Suppressor macrophage treated with lipopolysaccharide for 1 hour (primary cell): ENCODE results near the gene TNFRSF11A.

Source experiments
- DNase-seq, 3 donors: peaks; one replicate each; pipeline ENCODE4 v3.0.0-alpha.2; 2020 to 2022

Gene TNFRSF11A

DNA sequence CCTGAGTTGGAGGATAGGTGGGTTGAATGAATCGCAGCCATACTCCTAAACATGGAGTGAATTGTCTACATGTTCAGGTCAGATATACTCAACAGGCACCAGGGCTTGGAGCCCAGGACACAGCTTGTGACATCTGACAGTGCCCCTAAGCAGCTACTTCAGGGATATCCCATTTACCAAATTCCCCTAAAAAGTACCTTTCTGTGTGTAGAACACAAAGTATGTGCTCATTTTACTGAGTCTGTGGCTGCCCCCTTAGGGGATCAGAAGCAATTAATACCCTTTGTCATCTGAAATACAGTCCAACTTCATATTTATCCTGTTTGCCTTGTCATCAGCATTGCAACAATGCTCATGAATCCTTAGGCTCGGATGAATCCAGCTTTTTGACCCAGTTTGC lies 20.8 kb downstream of the TNFRSF11A start:
- peak; percentile 45 to 57 (median 50) for DNase-seq

DNA sequence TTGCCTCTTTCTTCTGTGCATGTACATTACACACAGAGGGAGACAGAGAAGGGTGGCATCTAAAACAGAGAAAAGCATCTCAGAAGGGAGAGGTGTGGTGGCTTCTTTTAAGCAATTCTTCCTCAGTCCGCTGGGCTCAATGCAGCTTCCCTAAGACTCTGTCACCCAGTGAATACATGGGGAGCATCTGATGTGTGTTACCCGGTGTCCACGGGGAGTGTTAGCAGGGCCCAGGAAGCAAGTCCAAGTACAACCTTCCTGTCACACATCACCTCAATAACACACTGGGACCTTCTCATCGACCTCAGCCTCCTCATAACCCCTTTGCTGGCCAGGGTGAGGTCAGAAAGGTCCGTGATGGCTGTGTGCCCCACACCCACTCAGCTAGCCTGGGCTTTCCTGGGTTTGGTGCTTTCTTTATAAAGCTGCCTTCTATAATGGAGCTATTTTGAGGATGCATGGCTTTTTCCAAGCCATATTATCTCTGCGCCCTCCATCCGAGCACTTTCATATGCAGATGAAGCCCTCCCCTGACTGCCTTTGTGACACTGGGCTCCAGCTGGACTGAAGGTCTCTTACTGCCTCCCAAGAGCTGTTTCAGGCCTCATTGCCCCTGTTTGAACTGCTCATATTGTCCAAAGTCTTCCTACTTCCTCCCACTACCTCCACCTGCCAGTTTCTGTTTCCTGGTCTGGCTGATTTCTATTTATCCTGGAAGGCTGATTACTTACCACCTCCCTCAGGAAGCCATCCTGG lies 21.4 kb downstream of the TNFRSF11A start:
- no peak for DNase-seq

DNA sequence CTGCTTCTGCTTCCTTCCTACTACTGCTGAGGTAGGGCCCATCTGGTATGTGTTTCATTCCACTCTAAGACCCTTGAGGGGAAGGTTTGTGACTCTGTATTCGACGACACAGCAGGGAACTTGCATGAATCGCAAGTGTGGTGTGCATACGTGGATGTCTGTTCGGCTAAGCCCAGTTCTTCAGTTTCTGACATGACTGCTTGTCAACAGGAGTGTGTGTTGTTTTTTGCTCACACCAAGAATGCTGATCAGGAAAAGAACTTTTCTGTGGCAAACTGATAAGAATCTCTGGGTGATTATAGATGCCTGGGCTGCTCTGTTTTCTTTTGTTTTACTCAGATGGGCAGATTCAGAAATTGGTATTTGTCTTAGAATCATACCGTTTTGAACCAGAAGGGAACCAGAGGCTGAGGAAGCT lies 22.0 kb downstream of the TNFRSF11A start:
- DNase-seq, result no peak

DNA sequence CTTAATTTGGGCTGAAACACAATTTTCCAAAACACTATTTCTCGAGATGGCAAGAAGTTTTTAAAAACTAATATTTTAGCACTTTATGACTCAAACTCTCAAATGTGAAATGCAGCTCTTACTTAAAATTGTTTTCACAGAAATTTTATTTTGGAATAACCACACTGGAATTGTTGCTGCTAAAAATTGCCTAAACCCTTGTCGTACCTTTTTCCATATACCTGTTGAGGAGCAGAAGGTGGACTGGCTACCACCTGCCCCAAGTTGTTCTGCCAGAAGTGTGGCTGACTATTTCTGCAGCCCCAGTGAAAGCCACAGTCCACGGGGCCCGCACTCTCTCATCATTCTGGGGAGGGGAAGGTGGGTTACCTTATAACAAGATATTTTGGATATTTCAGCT lies 23.4 kb downstream of the TNFRSF11A start:
- DNase-seq, result no peak

DNA sequence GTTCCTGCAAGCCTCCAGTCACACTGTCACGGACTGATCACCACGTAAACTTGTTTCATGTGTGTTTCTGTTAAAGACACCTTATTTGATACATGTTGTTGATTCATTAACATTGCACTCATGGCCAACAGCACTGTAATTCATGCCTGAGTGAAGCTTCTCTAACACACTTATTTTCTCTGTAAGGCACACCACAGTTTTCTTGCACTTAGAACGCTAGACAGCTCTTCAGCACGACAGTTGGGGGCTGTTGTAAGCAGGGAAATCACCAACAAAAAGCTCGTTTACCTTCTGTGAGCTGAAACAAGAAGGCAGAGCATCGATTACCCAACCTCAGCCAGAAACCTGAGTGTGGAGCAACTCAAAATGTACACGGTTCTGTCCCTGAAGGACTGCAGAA lies 28.1 kb downstream of the TNFRSF11A start:
- DNase-seq, result no peak

DNA sequence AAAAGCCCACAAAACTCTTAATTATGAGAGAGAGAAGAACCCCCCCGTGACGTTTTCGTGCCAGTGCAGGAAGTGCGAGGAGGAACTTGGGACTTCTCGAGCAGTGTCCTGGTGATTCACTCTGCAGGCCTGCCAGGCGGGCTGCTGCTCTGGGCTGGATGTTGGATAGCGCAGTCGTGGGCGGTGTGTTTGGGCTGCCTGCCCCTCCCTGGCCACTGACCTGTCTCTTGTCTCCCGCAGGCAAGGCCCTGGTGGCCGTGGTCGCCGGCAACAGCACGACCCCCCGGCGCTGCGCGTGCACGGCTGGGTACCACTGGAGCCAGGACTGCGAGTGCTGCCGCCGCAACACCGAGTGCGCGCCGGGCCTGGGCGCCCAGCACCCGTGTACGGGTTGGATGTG lies 29.0 kb downstream of the TNFRSF11A start:
- peak; percentile 86 to 91 (median 86) for DNase-seq

DNA sequence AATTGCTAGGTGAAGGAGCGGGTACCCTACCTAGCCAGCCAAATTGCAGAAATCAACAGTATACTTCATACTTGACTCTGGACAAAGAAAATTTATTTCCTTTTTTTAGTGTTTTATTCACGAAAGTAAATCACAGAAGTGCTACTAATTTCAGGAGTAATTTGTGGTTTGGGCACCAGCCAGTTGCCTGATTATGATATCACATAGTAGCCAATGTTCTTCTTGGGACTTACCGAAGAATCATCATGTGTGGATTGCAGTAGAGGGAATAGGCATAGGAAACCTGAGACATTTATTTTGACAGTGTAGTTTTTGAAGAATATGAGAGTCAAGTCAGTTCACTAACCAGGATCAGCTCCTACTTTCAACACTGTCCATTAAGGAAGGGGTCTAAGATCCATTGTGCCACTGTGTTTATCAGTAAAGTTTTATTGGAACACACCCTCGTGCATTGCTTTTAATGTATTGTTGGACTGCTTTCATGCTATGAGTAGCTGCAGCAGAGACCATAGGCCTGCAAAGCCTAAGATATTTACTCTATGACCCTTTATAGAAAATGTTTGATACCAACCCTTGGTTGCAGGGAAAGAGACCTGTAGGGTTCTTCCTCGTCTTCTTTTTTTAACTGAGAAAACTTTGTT lies 32.1 kb downstream of the TNFRSF11A start:
- DNase-seq, result peak in 2 of 3 donors; percentile 30 to 31

DNA sequence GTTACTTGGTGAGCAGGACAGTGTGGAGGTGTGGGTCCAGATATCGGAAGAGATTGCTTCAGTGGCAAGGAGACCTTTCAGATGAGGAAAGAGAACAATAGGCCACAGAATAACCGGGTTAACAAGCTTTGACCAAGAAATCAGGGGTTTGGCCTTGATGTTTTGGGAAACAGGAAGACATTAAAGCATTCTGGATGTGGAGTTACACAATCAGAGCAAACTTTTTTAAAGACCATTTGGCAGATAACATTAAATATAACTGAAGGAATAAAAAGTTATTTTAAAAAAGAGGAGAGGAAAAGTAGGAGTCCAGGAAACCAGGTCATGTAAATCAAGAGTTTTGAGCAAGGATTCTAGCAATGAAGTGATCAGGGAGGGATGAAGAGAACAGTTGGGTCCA lies 35.7 kb downstream of the TNFRSF11A start:
- DNase-seq, result no peak

DNA sequence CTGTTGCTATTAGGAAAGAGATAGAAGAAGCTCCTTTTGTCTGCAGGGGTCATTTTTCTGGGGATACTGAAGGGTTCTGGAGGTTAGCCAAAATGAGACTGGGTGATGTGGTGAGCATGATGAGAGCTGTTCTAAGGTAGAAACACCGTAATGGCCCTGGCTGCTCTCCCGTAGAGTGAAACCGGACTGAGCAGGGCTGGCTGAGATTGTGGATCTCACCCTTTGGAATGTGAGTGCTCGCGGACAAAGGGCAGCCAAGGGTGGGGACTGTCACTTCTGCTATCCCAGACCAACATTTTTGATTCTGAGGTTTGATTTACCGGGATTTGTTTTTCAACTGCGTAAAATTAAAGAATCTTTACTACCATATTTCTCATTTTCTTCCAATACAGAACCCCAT lies 36.2 kb downstream of the TNFRSF11A start:
- DNase-seq, result no peak

DNA sequence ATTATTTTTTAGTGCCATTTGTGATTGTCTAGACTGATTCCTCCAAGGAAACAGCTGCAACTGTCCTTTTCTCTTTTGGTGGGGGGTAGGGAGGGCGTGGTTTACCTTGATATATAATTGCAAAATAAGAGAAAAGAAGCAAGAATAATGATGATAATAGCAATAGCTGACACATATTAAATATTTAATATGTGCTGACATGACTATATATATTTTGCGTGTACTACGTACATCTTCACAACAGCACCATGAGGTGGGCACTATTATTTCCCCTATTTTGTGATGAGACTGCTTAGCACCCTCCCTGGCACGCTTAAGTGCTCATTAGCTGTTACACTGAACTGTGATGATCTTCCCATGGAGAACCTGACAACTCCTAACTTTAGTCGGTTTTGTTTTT lies 39.4 kb downstream of the TNFRSF11A start:
- DNase-seq, result no peak

DNA sequence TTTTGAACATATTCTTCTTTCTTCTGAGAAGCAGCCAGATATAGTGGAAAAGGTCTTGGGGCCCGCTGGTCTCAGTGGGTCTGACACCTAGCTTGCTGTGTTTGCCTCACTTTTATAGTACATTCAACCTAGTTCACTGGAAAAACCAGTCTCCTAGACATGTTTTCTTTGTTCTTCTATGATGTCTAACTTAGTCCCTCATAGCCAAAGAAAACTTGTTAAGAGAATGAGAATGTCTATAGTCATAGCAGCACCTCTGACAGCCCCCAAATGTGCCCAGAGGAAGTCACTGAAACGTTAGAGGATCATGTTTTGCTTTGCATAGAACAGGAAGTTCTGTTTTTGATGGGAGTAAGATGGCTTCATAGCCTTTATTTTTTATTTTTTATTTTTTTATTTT lies 40.3 kb downstream of the TNFRSF11A start:
- DNase-seq, result no peak

DNA sequence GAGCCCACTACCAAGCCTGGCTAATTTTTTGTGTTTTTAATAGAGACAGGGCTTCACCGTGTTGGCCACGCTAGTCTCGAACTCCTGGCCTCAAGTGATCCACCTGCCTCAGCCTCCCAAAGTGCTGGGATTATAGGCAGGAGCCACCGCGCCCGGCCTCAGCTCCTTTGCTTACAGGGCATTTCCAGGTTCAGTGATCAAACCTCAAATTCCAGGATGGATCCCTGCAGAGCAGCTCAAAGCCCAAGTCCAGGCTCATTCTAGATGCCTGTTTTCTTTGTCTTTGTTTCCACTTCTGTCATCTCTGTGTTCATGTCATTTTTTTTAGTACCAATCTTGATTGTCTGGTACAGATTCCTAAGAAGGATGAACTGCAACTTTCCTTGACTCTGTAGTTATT lies 41.9 kb downstream of the TNFRSF11A start:
- DNase-seq, result no peak

DNA sequence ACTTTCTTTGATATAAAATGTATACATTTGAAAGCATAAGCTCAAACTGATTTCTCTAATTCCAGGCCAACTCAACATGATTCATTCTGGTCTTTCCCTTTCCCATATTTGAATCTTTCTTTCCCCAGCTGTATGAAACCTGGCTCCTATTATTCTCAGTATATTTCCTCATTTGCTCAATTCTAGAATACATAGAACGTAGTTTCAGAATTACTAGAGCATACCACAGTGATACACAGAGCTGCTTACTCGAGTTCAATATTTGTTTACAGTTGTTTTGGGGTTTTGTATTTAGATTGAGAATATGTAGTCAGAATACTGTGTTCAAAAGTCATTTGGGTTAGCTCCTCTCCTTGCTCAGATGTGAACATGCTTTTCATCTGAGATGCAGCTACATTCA lies 43.0 kb downstream of the TNFRSF11A start:
- DNase-seq, result peak in 2 of 3 donors; percentile 24 to 43

DNA sequence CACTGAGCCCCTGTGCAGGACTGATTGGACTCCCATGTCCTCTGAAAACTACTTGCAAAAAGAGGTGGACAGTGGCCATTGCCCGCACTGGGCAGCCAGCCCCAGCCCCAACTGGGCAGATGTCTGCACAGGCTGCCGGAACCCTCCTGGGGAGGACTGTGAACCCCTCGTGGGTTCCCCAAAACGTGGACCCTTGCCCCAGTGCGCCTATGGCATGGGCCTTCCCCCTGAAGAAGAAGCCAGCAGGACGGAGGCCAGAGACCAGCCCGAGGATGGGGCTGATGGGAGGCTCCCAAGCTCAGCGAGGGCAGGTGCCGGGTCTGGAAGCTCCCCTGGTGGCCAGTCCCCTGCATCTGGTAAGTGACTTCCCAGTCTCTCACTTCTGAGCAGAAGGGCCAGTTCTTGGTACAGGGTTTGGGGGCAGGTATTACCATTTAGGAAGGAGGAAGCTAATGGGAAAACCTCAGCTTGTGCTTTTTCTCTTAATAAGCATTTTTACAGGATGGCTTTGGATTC lies 44.1 kb downstream of the TNFRSF11A start:
- DNase-seq, result no peak

DNA sequence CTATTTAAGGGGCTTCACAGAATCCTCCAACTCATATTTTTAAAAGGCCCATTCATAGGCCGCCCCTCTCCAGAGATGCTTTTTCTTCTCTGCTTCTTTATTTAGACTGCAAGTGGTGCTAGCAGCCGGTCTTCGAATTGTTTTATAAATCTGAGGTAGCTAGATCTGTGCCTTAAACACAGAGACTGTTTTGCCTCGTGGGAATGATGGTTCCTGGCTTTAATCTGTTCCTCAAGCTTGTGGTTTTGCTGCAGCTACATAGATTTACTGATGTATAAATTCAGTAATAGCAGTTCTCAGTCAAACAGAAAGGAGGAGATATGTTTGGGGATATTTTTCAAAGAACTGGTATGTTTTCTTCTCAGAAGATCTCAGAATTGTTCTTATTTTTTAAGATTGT lies 45.3 kb downstream of the TNFRSF11A start:
- no peak for DNase-seq

DNA sequence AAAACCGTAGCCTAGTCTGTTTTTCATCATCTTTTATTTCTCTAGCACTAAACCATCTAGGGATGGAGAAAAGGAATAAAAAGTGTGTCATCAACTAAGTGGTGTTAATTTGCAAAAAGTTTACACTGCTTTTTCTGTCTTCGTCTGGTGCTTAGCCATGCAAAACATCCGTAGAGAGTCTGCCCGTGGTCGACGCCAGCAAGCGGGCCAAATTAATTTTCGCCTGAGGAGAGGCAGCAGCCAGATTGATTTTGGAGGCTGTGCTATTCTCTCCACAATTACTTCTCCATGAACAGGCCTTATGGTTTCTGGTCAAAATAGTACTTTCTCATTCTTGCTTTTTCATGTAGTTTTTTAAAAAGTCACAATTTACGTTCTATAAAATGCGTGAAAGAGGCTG lies 46.3 kb downstream of the TNFRSF11A start:
- no peak for DNase-seq

DNA sequence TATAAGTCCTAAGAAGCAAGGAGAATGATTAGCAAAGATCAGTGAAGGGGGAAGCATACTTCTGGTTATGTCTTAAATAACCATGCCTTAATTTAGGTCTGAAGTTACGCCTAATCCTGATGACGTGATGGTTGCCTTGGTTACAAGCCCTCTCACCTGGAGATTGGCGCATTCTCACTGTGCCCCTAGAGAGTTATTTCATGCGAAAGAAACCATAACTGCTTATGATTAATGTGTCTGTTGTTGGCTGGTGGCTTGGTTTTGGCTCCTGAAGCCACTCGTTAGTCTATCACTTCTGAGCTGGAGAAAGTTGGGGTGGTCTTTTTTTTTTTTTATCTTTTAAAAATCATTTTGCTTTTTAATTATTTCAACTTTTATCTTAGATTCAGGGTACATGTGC lies 47.0 kb downstream of the TNFRSF11A start:
- DNase-seq, result no peak

DNA sequence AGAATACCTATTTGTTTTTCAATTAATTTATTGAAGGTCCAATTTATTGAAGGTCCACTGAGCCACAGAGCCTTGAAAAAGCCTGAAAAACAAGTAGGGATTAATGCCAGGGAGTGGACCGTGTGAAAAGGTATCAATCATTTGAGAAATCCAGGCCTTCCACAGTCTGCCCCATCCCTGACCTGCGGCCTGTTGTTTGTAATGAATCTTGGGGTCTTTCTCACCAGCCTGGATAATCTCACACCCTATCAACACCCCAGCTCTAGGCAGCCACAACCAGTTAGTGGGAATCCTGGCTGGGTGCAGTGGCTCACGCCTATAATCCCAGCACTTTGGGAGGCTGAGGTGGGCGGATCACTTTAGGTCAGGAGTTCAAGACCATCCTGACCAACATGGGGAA lies 47.8 kb downstream of the TNFRSF11A start:
- DNase-seq, result no peak

DNA sequence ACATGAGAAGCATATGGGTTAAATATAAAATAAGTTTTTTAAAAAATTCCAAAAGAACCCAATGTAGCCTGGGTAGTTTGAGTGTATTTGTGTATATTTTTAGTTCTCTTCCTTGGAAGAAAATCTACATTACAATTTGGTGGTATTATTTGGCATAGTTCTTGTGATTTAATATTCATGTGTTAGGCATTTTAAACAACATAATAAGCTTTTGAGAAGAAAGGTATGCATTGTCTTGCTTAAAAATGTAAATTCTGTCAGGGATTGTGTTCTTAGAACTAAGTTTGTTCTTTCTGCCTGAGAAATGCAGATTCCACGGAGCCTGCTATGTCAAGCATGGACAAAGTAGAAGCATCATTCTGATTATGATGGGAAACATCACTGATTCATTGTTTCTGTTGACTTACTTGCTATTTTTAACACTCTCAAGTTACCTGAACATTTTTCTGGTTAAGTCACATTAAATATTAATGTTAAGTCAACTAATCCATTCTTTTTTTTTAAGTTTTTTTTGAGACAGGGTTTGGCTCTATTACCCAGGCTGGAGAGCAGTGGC lies 49.4 kb downstream of the TNFRSF11A start:
- DNase-seq, result no peak

DNA sequence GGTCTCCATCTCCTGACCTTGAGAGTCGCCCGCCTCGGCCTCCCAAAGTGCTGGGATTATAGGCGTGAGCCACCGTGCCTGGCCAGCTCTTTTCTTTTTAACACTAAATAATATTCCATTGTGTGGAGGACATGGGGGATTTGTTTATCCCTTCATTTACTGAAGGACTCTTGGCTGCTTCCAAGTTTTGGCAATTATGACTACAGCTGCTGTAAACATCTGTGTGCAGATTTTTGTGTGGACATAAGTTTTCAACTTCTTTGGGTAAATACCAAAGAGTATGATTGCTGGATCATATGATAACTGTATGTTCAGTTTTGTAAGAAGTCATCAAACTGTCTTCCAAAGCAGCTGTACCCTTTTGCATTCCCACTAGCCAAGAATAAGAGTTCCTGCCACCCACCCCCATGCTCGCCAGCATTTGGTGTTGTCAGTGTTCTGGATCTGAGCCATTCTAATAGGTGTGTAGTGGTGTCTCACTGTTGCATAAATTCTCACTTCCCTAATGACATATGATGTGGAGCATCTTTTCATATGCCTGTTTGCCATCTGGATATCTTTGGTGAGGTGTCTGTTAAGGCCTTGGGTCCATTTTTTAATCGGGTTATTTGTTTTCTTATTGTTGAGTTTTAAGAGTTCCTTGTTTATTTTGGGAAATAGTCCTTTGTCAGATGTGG lies 52.2 kb downstream of the TNFRSF11A start:
- no peak for DNase-seq

DNA sequence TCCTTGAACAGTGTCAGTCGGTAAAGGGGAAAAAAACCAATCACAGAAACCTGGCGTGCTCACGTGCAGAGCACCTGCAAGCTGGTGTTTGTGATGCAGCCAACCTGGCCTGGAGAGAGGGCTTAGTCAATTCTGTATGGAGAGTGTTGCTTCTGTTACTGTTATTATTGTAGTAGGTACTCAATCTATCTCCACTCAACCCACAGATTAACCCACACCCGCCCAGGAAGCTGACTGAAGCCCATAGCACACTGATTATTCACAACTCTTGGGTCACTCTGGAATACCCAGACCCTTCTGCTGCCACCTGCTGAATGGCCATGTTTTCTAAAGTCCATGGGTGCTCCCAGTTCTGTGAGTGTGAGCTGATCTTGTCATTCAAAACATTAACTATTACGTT lies 53.9 kb downstream of the TNFRSF11A start:
- peak in 2 of 3 donors; percentile 20 to 24 for DNase-seq

DNA sequence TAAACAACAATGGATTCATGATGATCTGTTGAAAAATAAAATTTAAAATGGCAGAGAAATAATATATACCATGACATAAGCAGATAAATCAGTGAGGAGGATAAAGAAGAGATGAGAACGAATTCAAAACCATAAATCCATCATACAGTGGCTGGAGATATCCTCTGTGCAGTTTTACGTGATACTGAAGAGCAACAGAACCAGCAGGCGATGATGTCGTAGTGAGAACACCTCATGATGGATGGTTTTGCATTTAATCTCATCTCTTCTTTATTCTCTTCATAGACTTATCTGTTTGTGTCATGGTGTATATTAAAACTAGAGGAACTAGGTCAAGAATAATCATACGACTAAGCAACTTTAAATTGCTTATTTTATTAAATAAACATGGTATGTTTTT lies 56.3 kb downstream of the TNFRSF11A start:
- DNase-seq, result no peak

DNA sequence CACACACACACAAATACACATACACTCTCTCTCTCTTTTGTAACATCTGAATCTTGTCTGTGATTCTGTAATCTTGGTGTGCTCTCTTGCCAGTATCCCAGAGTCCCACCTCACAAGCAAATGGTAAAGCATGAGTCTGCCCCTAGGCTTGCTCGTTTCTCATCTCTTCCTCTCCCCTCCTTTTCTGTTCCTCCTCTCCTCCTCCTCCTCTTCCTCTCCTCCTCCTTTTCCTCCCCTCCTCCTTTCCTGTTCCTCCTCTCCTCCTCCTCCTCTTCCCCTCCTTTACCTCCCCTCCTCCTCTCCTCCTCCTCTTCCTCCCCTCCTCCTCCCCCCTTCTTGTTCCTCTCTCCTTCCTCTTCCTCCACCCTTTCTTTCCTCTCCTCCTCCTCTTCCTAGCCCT lies 59.0 kb downstream of the TNFRSF11A start:
- DNase-seq, result no peak
